GM23338 (cell line): ENCODE measurements around the gene KCNK5. TPM values are rescaled to one million over a fixed set of nuclear protein-coding genes. Genes with fewer than 3 reads are reported as not detected.

Experiments used
- ATAC-seq: fragments of 200-7000 bp; cut with Tn5 transposase; 3 replicates; pipeline ENCODE4 v1.9.1; 2020
- DNase-seq: peaks from one replicate; pipeline ENCODE4 v3.0.0-alpha.2; 2015; ENCODE audit warnings: low spot score
- H2AFZ ChIP-seq: fragments of 200-600 bp; sonication (generic); 2 replicates; pipeline ENCODE4 v1.8.0; 2016; ENCODE audit warnings: antibody characterized with exemption, mild to moderate bottlenecking, moderate library complexity
- H3F3A ChIP-seq: fragments of 200-600 bp; sonication (generic); replicated peaks from 2 replicates; pipeline ENCODE4 v1.8.0; 2017; ENCODE audit warnings: antibody characterized with exemption, mixed run types, low read depth
- H3K27ac ChIP-seq: fragments of 200-600 bp; sonication (generic); 2 replicates; pipeline ENCODE4 v1.6.1; 2016; ENCODE audit warnings: low read depth
- H3K27me3 ChIP-seq: fragments of 200-600 bp; sonication (generic); 2 replicates; pipeline ENCODE4 v1.8.0; 2016; ENCODE audit warnings: mild to moderate bottlenecking, mixed run types, moderate library complexity; ENCODE audit not compliant: insufficient read depth
- H3K36me3 ChIP-seq: fragments of 200-600 bp; sonication (generic); 2 replicates; pipeline ENCODE4 v1.8.0; 2016; ENCODE audit warnings: mild to moderate bottlenecking; ENCODE audit not compliant: insufficient read depth
- H3K4me1 ChIP-seq: fragments of 200-600 bp; sonication (generic); 2 replicates; pipeline ENCODE4 v1.8.0; 2016; ENCODE audit warnings: mild to moderate bottlenecking, moderate library complexity; ENCODE audit not compliant: insufficient read depth
- H3K4me2 ChIP-seq: fragments of 200-600 bp; sonication (generic); 2 replicates; pipeline ENCODE4 v1.7.1; 2017; ENCODE audit warnings: mixed run types
- H3K4me3 ChIP-seq: fragments of 200-600 bp; sonication (generic); 2 replicates; pipeline ENCODE4 v1.6.1; 2016; ENCODE audit warnings: mixed run types
- H3K79me2 ChIP-seq: fragments of 200-600 bp; sonication (generic); replicated peaks from 2 replicates; pipeline ENCODE4 v1.8.0; 2017; ENCODE audit warnings: mild to moderate bottlenecking; ENCODE audit not compliant: insufficient read depth
- H3K9me2 ChIP-seq: fragments of 200-600 bp; sonication (generic); 2 replicates; pipeline ENCODE4 v1.8.0; 2017; ENCODE audit not compliant: insufficient read depth
- H4K20me1 ChIP-seq: fragments of 200-600 bp; sonication (generic); replicated peaks from 2 replicates; pipeline ENCODE4 v1.8.0; 2017; ENCODE audit warnings: mild to moderate bottlenecking; ENCODE audit not compliant: insufficient read depth
- H3K27ac Mint-ChIP-seq: 2 replicates; pipeline ENCODE4 v1.8.0; 2020; ENCODE audit warnings: inconsistent platforms, mild to moderate bottlenecking, moderate library complexity, mixed read lengths
- H3K27me3 Mint-ChIP-seq: 3 replicates; pipeline ENCODE4 v1.8.0; 2022; ENCODE audit warnings: low read depth, mild to moderate bottlenecking, moderate library complexity, mixed read lengths, inconsistent platforms; ENCODE audit not compliant: insufficient read depth, poor library complexity
- H3K36me3 Mint-ChIP-seq: 3 replicates; pipeline ENCODE4 v1.8.0; 2021; ENCODE audit warnings: low read depth, mild to moderate bottlenecking, inconsistent platforms, moderate library complexity, mixed read lengths
- H3K4me1 Mint-ChIP-seq: 3 replicates; pipeline ENCODE4 v1.8.0; 2020; ENCODE audit warnings: mild to moderate bottlenecking, inconsistent platforms, mixed read lengths
- H3K4me3 Mint-ChIP-seq: 3 replicates; pipeline ENCODE4 v1.8.0; 2021; ENCODE audit warnings: moderate library complexity, mild to moderate bottlenecking, inconsistent platforms, mixed read lengths
- H3K9me3 Mint-ChIP-seq: 3 replicates; pipeline ENCODE4 v1.8.0; 2020; ENCODE audit warnings: moderate library complexity, mild to moderate bottlenecking, inconsistent platforms, mixed read lengths
- CREB1 ChIP-seq: fragments of 250-450 bp; sonication (Bioruptor Pico); IDR thresholded peaks from 2 replicates; pipeline ENCODE4 v1.5.0; 2020; ENCODE audit warnings: low read depth, mild to moderate bottlenecking, moderate library complexity
- EZH2 ChIP-seq: fragments of 200-600 bp; sonication (generic); IDR thresholded peaks from one replicate; pipeline ENCODE4 v1.8.0; 2017; ENCODE audit warnings: antibody characterized with exemption, mild to moderate bottlenecking, low read depth; ENCODE audit not compliant: unreplicated experiment
- EZH2phosphoT487 ChIP-seq: fragments of 200-600 bp; sonication (generic); IDR thresholded peaks from one replicate; pipeline ENCODE4 v1.8.1; 2018; ENCODE audit warnings: antibody characterized with exemption; ENCODE audit not compliant: unreplicated experiment
- JUNB ChIP-seq: IDR thresholded peaks from one replicate; pipeline ENCODE4 v1.6.1; 2016; ENCODE audit warnings: antibody characterized with exemption; ENCODE audit not compliant: unreplicated experiment
- NANOG ChIP-seq: IDR thresholded peaks from 2 replicates; pipeline ENCODE4 v1.6.1; 2016; ENCODE audit warnings: antibody characterized with exemption, borderline replicate concordance
- POLR2AphosphoS5 ChIP-seq: IDR thresholded peaks from 2 replicates; pipeline ENCODE4 v1.6.1; 2016; ENCODE audit warnings: antibody characterized with exemption, low read depth
- STAT1 ChIP-seq: IDR thresholded peaks from one replicate; pipeline ENCODE4 v1.6.1; 2016; ENCODE audit warnings: antibody characterized with exemption; ENCODE audit not compliant: unreplicated experiment
- ZNF114 ChIP-seq: fragments of 250-450 bp; sonication (Bioruptor Pico); IDR thresholded peaks from 2 replicates; pipeline ENCODE4 v1.5.0; 2020; ENCODE audit warnings: mild to moderate bottlenecking, moderate library complexity
- ZNF331 ChIP-seq: fragments of 250-450 bp; sonication (Bioruptor Pico); IDR thresholded peaks from 2 replicates; pipeline ENCODE4 v1.5.0; 2020; ENCODE audit warnings: low read depth, mild to moderate bottlenecking, moderate library complexity
- polyA plus RNA-seq: library from polyadenylated mRNA; unstranded; fragments of >200 nt; fragmentation: Nextera tagmentation; extraction: Ambion mirVana; gene quantifications from 2 replicates; pipeline ENCODE4 v1.2.1, GENCODE V29; 2016
- total RNA-seq: library from RNA; depleted of rRNA; stranded (reverse); fragments of >200 nt; shearing (Covaris generic); gene quantifications from 2 replicates; pipeline ENCODE4 v1.2.3, GENCODE V29; 2014
- TF ChIP-seq, protein P1 (sequence below), 2 experiments: fragments of 200-600 bp in 1 of 2; sonication (generic) in 1 of 2; conservative IDR thresholded peaks; 2 replicates each; pipeline versions ENCODE4 v1.5.1 to v1.6.1; 2016 to 2017; ENCODE audit warnings: antibody characterized with exemption in 2 of 2, low read depth in 2 of 2, mild to moderate bottlenecking in 2 of 2, moderate library complexity in 1 of 2
- TF ChIP-seq, protein P2 (sequence below): IDR thresholded peaks from one replicate; pipeline ENCODE4 v1.6.1; 2018; ENCODE audit warnings: antibody characterized with exemption; ENCODE audit not compliant: unreplicated experiment
- TF ChIP-seq, protein P3 (sequence below): IDR thresholded peaks from 2 replicates; pipeline ENCODE4 v1.6.1; 2016; ENCODE audit warnings: antibody characterized with exemption

KCNK5 gene
- total and polyA plus RNA-seq, 2 experiments from 2014 or later = 9.5 to 57.4 TPM

DNA sequence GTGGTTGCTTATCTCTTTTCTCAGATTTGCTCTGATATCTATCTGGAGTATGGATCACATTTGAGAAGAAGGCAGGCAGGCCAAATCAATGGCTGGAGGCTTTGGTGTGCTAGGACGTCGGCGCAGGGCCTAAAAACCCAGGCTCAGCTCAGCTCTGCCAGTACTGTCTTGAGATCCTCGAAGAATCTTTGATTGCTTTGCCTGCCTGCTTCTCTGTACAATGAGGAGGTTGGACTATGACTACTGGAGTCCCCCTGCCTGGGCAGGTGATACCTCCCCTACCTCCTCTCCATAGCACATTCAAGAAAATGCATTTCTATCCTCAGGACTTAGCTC is 25.1 kb downstream of the KCNK5 start (continued):
- TF ChIP-seq, protein P1, sequence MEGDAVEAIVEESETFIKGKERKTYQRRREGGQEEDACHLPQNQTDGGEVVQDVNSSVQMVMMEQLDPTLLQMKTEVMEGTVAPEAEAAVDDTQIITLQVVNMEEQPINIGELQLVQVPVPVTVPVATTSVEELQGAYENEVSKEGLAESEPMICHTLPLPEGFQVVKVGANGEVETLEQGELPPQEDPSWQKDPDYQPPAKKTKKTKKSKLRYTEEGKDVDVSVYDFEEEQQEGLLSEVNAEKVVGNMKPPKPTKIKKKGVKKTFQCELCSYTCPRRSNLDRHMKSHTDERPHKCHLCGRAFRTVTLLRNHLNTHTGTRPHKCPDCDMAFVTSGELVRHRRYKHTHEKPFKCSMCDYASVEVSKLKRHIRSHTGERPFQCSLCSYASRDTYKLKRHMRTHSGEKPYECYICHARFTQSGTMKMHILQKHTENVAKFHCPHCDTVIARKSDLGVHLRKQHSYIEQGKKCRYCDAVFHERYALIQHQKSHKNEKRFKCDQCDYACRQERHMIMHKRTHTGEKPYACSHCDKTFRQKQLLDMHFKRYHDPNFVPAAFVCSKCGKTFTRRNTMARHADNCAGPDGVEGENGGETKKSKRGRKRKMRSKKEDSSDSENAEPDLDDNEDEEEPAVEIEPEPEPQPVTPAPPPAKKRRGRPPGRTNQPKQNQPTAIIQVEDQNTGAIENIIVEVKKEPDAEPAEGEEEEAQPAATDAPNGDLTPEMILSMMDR (conservative IDR thresholded peaks at IDR 0.05; ENCODE audit: low read depth in 2 of 2) = no peak
- TF ChIP-seq EZH2phosphoT487 (no peak), ZNF114 (CRISPR knock-in tag) (no peak), POLR2AphosphoS5 (no peak), JUNB (no peak), ZNF331 (no peak), CREB1 (CRISPR knock-in tag) (no peak)
- TF ChIP-seq, protein P2, sequence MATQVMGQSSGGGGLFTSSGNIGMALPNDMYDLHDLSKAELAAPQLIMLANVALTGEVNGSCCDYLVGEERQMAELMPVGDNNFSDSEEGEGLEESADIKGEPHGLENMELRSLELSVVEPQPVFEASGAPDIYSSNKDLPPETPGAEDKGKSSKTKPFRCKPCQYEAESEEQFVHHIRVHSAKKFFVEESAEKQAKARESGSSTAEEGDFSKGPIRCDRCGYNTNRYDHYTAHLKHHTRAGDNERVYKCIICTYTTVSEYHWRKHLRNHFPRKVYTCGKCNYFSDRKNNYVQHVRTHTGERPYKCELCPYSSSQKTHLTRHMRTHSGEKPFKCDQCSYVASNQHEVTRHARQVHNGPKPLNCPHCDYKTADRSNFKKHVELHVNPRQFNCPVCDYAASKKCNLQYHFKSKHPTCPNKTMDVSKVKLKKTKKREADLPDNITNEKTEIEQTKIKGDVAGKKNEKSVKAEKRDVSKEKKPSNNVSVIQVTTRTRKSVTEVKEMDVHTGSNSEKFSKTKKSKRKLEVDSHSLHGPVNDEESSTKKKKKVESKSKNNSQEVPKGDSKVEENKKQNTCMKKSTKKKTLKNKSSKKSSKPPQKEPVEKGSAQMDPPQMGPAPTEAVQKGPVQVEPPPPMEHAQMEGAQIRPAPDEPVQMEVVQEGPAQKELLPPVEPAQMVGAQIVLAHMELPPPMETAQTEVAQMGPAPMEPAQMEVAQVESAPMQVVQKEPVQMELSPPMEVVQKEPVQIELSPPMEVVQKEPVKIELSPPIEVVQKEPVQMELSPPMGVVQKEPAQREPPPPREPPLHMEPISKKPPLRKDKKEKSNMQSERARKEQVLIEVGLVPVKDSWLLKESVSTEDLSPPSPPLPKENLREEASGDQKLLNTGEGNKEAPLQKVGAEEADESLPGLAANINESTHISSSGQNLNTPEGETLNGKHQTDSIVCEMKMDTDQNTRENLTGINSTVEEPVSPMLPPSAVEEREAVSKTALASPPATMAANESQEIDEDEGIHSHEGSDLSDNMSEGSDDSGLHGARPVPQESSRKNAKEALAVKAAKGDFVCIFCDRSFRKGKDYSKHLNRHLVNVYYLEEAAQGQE = no peak
- TF ChIP-seq, protein P3, sequence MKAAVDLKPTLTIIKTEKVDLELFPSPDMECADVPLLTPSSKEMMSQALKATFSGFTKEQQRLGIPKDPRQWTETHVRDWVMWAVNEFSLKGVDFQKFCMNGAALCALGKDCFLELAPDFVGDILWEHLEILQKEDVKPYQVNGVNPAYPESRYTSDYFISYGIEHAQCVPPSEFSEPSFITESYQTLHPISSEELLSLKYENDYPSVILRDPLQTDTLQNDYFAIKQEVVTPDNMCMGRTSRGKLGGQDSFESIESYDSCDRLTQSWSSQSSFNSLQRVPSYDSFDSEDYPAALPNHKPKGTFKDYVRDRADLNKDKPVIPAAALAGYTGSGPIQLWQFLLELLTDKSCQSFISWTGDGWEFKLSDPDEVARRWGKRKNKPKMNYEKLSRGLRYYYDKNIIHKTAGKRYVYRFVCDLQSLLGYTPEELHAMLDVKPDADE = no peak

- H2AFZ ChIP-seq = no peak overlapping the region
- ATAC-seq (peak; percentile 8), DNase-seq (peak; percentile 46)
- Mint-ChIP-seq H3K27ac (peak overlapping the region; percentile 88; the same call in 1 of the 2 replicates), H3K4me3 (no peak overlapping the region), H3K27me3 (peaks cover 13% of the 10 kb centered on the region), H3K9me3 (no peaks in the 10 kb centered on the region), H3K4me1 (peaks cover 82% of the 10 kb centered on the region), H3K36me3 (peaks cover 14% of the 10 kb centered on the region; the same call in 2 of the 3 replicates)
- peak overlapping the region; percentile 66 for H3K4me2 ChIP-seq
- peaks cover 98% of the 10 kb centered on the region for H3K79me2 ChIP-seq
- peaks cover 36% of the 10 kb centered on the region for H4K20me1 ChIP-seq
- peaks cover 62% of the 10 kb centered on the region for H3K4me1 ChIP-seq
- no peaks in the 10 kb centered on the region for H3K9me2 ChIP-seq
- H3K36me3 ChIP-seq = no peaks in the 10 kb centered on the region
- H3K27ac ChIP-seq = peak overlapping the region; percentile 86
- H3K4me3 ChIP-seq = peak overlapping the region; percentile 23; the same call in 1 of the 2 replicates
- H3K27me3 ChIP-seq = no peaks in the 10 kb centered on the region
- peaks cover 15% of the 10 kb centered on the region for H3F3A ChIP-seq
- TF ChIP-seq EZH2 (no peak), NANOG (no peak), POLR2AphosphoS5 (no peak), STAT1 (no peak), CREB1 (CRISPR knock-in tag) (no peak), EZH2phosphoT487 (no peak), ZNF114 (CRISPR knock-in tag) (no peak)
- TF ChIP-seq, protein P3 = no peak
- TF ChIP-seq, protein P1 (conservative IDR thresholded peaks at IDR 0.05; ENCODE audit: low read depth in 2 of 2) = no peak
- TF ChIP-seq, protein P2 = no peak
Measured at GRCh38 chr6:39203436-39204159, 25.7 kb downstream of the KCNK5 start.
